C4-2B (cell line): ENCODE data around the gene ZNF407.

Experiments
- ZFX ChIP-seq: fragments of 450-650 bp; IDR thresholded peaks from 2 replicates; pipeline ENCODE4 v1.6.1; 2017
- TF ChIP-seq, protein P1 (sequence below): fragments of 450-650 bp; conservative IDR thresholded peaks from 2 replicates; pipeline ENCODE4 v1.5.1; 2017; ENCODE audit warnings: mild to moderate bottlenecking

DNA sequence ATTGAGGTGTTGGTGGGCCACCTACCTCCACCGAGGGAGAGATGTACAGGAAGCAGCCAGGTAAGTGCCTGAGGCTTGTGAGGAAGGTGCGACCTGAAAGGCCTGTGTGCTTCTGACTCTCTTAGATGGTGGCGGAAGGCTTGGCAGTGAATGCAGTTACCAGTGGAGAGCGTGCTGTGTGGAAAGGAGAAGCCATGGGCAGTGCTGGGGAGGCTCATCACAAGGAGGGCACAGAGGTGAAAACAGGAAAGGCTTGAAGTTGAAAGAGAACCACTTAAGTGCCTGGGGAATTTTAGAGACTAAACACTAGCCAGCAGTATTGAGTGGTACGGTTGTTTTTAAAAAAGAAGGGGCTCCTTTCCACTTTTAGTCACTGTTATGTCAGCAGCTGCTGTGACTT is 130.9 kb downstream of the ZNF407 start:
- TF ChIP-seq, protein P1, sequence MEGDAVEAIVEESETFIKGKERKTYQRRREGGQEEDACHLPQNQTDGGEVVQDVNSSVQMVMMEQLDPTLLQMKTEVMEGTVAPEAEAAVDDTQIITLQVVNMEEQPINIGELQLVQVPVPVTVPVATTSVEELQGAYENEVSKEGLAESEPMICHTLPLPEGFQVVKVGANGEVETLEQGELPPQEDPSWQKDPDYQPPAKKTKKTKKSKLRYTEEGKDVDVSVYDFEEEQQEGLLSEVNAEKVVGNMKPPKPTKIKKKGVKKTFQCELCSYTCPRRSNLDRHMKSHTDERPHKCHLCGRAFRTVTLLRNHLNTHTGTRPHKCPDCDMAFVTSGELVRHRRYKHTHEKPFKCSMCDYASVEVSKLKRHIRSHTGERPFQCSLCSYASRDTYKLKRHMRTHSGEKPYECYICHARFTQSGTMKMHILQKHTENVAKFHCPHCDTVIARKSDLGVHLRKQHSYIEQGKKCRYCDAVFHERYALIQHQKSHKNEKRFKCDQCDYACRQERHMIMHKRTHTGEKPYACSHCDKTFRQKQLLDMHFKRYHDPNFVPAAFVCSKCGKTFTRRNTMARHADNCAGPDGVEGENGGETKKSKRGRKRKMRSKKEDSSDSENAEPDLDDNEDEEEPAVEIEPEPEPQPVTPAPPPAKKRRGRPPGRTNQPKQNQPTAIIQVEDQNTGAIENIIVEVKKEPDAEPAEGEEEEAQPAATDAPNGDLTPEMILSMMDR: no peak
- TF ChIP-seq ZFX: no peak
